ENCODE measurements around the gene TMC1. TPM values are rescaled to one million over a fixed set of nuclear protein-coding genes. Genes with fewer than 3 reads are reported as not detected.

The TMC1 gene
- total and polyA plus RNA-seq, 2 donors from 2014 or later: 0.25 to 1.2 TPM

DNA sequence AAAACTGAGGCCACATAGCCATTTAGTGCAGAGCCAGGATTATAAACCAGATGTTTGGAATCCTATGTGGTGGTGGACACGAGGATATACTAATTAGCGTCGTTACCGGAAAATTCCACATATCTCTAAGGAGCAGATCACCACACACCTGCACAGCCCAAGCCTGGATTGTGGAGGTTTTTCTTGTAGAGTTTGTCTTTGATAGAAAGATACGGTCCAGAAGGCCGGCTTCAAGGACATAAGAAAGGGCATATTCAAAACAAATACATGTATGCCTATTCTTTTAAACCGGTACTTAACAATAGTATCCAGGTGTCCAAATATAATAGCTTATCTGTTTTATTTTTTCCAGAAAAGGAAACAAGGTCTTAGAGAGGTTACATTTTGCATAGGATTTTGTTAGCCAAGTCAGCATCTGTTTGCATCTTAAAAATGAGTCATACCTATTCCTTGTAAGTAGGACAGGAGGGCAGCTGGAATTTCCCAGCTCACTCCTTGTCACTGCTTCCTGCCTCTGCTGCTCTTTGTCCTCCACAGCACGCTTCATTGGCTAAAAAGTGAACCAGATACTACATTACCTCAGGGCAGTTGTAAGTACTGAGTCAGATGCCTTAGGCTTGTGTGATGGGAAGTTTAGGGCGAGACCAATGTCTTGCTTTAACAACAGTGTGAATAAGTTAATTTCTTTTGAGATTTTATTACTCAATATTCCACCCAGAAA lies 3.6 kb downstream of the TMC1 start:
- Histone ChIP-seq H3K4me1 (ENCODE audit: control insufficient read depth in 2 of 3, insufficient read depth in 2 of 3, low read depth in 1 of 3, low read length in 3 of 3) (peaks cover 3 to 17% (median 8%) of the 10 kb centered on the region in 3 donors), H3K27me3 (ENCODE audit: control insufficient read depth, insufficient read depth, low read length) (no peaks in the 10 kb centered on the region), H3K4me3 (ENCODE audit: low read length in 3 of 3) (no peak overlapping the region), H3K9ac (ENCODE audit: low read length in 3 of 3) (no peak overlapping the region), H3K36me3 (ENCODE audit: control insufficient read depth in 2 of 3, insufficient read depth in 3 of 3, low read length in 3 of 3) (no peaks in the 10 kb centered on the region), H3K27ac (ENCODE audit: low read depth in 2 of 2, low read length in 2 of 2) (peak overlapping the region; percentile 68 to 71), H3K9me3 (ENCODE audit: control insufficient read depth in 2 of 3, insufficient read depth in 1 of 3, low read length in 3 of 3) (no peaks in the 10 kb centered on the region)
- TF ChIP-seq, protein P1, sequence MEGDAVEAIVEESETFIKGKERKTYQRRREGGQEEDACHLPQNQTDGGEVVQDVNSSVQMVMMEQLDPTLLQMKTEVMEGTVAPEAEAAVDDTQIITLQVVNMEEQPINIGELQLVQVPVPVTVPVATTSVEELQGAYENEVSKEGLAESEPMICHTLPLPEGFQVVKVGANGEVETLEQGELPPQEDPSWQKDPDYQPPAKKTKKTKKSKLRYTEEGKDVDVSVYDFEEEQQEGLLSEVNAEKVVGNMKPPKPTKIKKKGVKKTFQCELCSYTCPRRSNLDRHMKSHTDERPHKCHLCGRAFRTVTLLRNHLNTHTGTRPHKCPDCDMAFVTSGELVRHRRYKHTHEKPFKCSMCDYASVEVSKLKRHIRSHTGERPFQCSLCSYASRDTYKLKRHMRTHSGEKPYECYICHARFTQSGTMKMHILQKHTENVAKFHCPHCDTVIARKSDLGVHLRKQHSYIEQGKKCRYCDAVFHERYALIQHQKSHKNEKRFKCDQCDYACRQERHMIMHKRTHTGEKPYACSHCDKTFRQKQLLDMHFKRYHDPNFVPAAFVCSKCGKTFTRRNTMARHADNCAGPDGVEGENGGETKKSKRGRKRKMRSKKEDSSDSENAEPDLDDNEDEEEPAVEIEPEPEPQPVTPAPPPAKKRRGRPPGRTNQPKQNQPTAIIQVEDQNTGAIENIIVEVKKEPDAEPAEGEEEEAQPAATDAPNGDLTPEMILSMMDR (IDR thresholded peaks at IDR 0.05; ENCODE audit: borderline replicate concordance, extremely low read depth, insufficient read depth): no peak
- DNase-seq (peak in 4 of 5 donors; percentile 60 to 87 (median 73)), FAIRE-seq (peak; percentile 95)
- intact Hi-C loops (cut with DNase I): no loop called here

DNA sequence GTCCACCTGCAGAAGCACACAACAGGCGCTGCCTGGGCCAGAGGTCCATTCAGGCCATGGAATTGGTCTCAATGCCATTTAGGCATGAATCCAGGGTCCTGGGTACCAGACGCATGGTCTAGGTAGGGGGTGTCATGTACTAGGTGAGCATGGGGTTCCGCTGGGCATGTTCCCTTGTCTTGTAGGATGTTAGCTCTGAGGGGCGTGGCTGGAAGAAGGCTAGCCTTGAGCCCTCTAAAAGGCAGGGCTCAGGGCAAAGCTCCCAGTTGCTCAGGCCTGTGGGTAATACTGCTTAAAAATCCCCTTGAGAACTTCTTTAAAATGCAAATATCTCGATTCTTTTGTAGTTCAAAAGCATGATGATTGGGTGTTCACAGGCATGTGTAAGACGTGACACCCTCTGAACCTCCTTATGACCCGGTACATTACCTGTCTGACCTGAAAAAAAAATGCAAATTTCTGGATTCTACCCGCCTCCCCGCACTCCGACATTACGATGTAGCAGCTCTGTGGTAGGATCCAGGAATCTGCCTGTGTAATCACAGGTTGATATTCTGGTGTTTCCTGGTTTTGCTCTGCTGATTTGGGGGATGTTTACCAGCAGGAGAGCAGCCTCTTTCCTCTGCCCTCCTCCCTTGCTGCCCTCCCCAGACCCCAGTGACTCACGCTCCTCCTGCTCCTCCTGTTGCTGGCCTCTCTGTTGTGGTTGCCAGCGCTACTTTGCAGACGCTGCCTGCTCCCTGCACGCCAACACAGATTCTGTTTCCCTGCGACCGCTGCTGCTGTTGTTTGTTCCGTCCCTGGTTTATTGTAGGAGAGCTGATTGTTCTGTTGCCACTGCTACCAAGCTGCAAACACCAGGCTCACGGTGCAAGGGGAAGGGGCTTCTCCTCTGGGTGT lies 5.7 kb downstream of the TMC1 start:
- Histone ChIP-seq H3K9me3 (ENCODE audit: control insufficient read depth in 2 of 3, insufficient read depth in 1 of 3, low read length in 3 of 3) (no peaks in the 10 kb centered on the region), H3K4me3 (ENCODE audit: low read length in 3 of 3) (peak overlapping the region; percentile 12 to 34 (median 27)), H3K27ac (ENCODE audit: low read depth in 2 of 2, low read length in 2 of 2) (peak overlapping the region; percentile 26 to 41), H3K36me3 (ENCODE audit: control insufficient read depth in 2 of 3, insufficient read depth in 3 of 3, low read length in 3 of 3) (no peaks in the 10 kb centered on the region), H3K9ac (ENCODE audit: low read length in 3 of 3) (no peak overlapping the region), H3K27me3 (ENCODE audit: control insufficient read depth, insufficient read depth, low read length) (no peaks in the 10 kb centered on the region), H3K4me1 (ENCODE audit: control insufficient read depth in 2 of 3, insufficient read depth in 2 of 3, low read depth in 1 of 3, low read length in 3 of 3) (peaks cover 3 to 17% (median 8%) of the 10 kb centered on the region in 3 donors)
- DNase-seq: peak; percentile 84 to 94 (median 90)
- intact Hi-C loops (cut with DNase I): no loop called here
- TF ChIP-seq, protein P1 (IDR thresholded peaks at IDR 0.05; ENCODE audit: borderline replicate concordance, extremely low read depth, insufficient read depth): no peak
- FAIRE-seq: no peak

DNA sequence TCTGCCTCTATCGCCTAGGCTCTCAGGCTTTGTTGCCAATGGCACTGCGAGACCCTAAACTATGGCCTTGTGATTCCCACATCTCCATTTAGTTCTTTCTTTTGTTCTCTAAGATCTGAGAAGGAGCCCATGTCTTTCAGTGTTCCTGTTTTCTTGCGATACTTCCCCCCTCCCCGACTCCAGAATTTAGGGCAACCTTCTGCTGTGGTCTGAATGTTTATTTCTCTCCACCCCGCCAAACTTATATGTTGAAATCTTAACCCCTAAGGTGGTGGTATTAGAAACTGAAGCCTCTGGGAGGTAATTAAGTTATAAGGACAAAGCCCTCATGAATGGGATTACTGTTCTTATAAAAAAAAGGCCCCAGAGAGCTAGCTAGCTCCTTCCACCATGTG lies 6.4 kb downstream of the TMC1 start:
- Histone ChIP-seq H3K36me3 (ENCODE audit: control insufficient read depth in 2 of 3, insufficient read depth in 3 of 3, low read length in 3 of 3) (no peaks in the 10 kb centered on the region), H3K9ac (ENCODE audit: low read length in 3 of 3) (no peak overlapping the region), H3K9me3 (ENCODE audit: control insufficient read depth in 2 of 3, insufficient read depth in 1 of 3, low read length in 3 of 3) (no peaks in the 10 kb centered on the region), H3K4me3 (ENCODE audit: low read length in 3 of 3) (peak overlapping the region in 1 of 3 donors; percentile 27), H3K27ac (ENCODE audit: low read depth in 2 of 2, low read length in 2 of 2) (peak overlapping the region; percentile 26 to 38), H3K4me1 (ENCODE audit: control insufficient read depth in 2 of 3, insufficient read depth in 2 of 3, low read depth in 1 of 3, low read length in 3 of 3) (peaks cover 6 to 17% (median 8%) of the 10 kb centered on the region in 3 donors), H3K27me3 (ENCODE audit: control insufficient read depth, insufficient read depth, low read length) (no peaks in the 10 kb centered on the region)
- DNase-seq (no peak), FAIRE-seq (no peak)
- TF ChIP-seq, protein P1 (IDR thresholded peaks at IDR 0.05; ENCODE audit: borderline replicate concordance, extremely low read depth, insufficient read depth): no peak
- intact Hi-C loops (cut with DNase I): no loop called here
